Pancreas (tissue), 10 donors: ENCODE measurements around the gene LASP1NB.

Experiments used
- ATAC-seq, 4 donors: fragments of 200-7000 bp; cut with Tn5 transposase; one replicate each; pipeline versions ENCODE4 v1.8.0 to v1.9.1; 2020; ENCODE audit warnings: mild to moderate bottlenecking in 4 of 4, moderate library complexity in 4 of 4
- DNase-seq, 6 donors: peaks; one replicate each; pipeline ENCODE4 v3.0.0-alpha.2; 2020
- FAIRE-seq: peaks from 2 replicates; lab custom pipeline; 2012; peaks lifted over from hg19 to GRCh38; lab: Jason Lieb, UNC
- H3K27ac ChIP-seq, 4 donors: fragments of 200-600 bp; sonication (generic); 1 replicate in 3 of 4; 2 replicates in 1 of 4; pipeline versions ENCODE4 v1.5.0 to v1.8.0; 2020
- H3K27me3 ChIP-seq, 4 donors: fragments of 200-600 bp; one replicate each; pipeline ENCODE4 v1.8.0; 2021
- H3K36me3 ChIP-seq, 3 donors: fragments of 200-600 bp; sonication (generic) in 1 of 3; one replicate each; pipeline versions ENCODE4 v1.5.0 to v1.8.0; 2020 to 2021
- H3K4me1 ChIP-seq, 3 donors: fragments of 200-600 bp; one replicate each; pipeline ENCODE4 v1.8.0; 2021
- H3K4me3 ChIP-seq, 4 donors: fragments of 200-600 bp; sonication (generic) in 2 of 4; one replicate each; pipeline versions ENCODE4 v1.5.0 to v1.8.0; 2020 to 2021
- H3K9me3 ChIP-seq, 4 donors: fragments of 200-600 bp; one replicate each; pipeline ENCODE4 v1.8.0; 2021
- WGBS, 2 donors: extraction: QIAGEN DNeasy Blood & Tissue Kit; methylation state at CpG; one replicate each; pipeline ENCODE4 v1.1.7; 2013; 5-methylcytosine and 5-hydroxymethylcytosine counted together
- intact Hi-C, 3 donors: fragments of 100-400 bp; cut with DNase I; formaldehyde crosslinking; loops; one replicate each; pipeline versions ENCODE4 v1.11.1 to v1.14.2; 2022
- TF ChIP-seq, protein P1 (sequence below), 4 donors: fragments of 200-600 bp; sonication (generic) in 3 of 4; IDR thresholded peaks; one replicate each; pipeline versions ENCODE4 v1.5.0 to v1.8.0; 2021; ENCODE audit warnings: antibody characterized with exemption in 4 of 4
- donor health status: healthy with polysubstance abuse.
- donor health status: DM: no; HTN: no; CAD: no; lungs with moderate emphysema.
- donor health status: DM: no; HTN: no; CAD: no.
- donor health status: control.
- donor health status: control.
- donor health status: Bipolar disorder and iron deficiency.
- donor health status: DM: yes; HTN: yes; CAD: no.
- donor health status: DM: no; HTN: no; CAD: no.
- donor health status: DM: no; HTN: no; CAD: no.
- donor health status: DM: yes; HTN: yes; CAD: no.

Gene LASP1NB

DNA sequence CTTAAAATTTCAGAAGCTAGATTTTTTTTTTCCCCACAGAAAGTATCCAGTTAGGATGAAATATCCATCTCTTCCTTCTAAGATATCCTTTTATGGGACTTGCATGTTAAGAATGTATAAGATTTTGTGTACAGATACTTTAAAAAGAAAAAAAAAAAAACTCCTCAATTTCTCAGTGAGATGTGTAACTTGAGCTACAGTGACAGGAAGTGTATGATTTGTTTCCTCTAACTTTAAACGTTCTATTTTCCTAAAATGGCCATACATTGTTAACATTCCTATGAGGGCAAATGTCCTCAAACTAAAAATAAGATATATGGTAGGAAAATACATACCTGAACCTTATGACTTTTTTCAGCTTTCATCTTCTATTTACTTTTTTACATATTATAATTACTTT, 32.9 kb downstream of the LASP1NB start:
- TF ChIP-seq, protein P1, sequence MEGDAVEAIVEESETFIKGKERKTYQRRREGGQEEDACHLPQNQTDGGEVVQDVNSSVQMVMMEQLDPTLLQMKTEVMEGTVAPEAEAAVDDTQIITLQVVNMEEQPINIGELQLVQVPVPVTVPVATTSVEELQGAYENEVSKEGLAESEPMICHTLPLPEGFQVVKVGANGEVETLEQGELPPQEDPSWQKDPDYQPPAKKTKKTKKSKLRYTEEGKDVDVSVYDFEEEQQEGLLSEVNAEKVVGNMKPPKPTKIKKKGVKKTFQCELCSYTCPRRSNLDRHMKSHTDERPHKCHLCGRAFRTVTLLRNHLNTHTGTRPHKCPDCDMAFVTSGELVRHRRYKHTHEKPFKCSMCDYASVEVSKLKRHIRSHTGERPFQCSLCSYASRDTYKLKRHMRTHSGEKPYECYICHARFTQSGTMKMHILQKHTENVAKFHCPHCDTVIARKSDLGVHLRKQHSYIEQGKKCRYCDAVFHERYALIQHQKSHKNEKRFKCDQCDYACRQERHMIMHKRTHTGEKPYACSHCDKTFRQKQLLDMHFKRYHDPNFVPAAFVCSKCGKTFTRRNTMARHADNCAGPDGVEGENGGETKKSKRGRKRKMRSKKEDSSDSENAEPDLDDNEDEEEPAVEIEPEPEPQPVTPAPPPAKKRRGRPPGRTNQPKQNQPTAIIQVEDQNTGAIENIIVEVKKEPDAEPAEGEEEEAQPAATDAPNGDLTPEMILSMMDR (IDR thresholded peaks at IDR 0.05): no peak
- Histone ChIP-seq H3K4me3 (no peak overlapping the region), H3K4me1 (no peaks in the 10 kb centered on the region), H3K36me3 (no peaks in the 10 kb centered on the region), H3K9me3 (no peaks in the 10 kb centered on the region), H3K27me3 (no peaks in the 10 kb centered on the region), H3K27ac (no peak overlapping the region)
- WGBS, 2 donors: 2 to 15% methylated on average over 1 of the region's 1 CpG
- FAIRE-seq (no peak), DNase-seq (no peak), ATAC-seq (no peak)
- intact Hi-C loops: no loop called here

DNA sequence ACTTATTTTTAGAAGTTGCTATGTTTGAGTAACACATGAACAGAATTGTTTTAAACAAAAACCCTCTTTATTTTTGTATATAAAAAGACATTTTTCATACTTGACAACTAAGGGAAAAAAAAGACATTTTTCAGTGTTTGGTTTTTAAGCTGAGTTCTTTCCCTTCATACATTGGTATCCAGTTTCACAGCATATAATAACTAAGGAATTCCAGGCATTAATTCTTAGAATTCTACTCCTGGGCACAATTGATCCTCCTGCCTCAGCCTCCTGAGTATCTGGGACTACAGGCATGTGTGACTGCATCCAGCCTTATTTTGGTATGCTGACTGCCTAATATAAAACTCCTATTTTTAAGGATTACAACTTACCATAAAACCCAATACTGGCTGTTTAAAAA, 33.3 kb downstream of the LASP1NB start:
- Histone ChIP-seq H3K27ac (no peak overlapping the region), H3K4me3 (no peak overlapping the region), H3K36me3 (no peaks in the 10 kb centered on the region), H3K4me1 (no peaks in the 10 kb centered on the region), H3K9me3 (no peaks in the 10 kb centered on the region), H3K27me3 (no peaks in the 10 kb centered on the region)
- DNase-seq (no peak), ATAC-seq (no peak), FAIRE-seq (peak; percentile 60)
- intact Hi-C loops: no loop called here
- TF ChIP-seq, protein P1 (IDR thresholded peaks at IDR 0.05): no peak

DNA sequence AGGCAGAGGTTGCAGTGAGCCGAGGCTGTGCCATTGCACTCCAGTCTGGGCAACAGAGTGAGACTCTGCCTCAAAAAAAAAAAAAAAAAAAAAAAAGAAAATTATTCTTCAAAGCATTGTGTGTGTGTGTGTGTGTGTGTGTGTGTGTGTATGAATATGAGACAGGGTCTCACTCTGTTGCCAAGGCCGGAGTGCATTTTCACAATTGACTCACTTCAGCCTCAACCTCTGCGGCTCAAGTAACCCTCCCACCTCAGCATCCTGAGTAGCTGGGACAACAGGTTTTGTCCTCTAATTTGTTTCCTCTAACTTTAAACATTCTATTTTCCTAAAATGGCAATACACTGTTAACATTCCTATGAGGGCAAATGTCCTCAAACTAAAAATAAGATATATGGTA, 34.1 kb downstream of the LASP1NB start:
- no peak overlapping the region for H3K4me3 ChIP-seq
- FAIRE-seq (no peak), DNase-seq (no peak), ATAC-seq (no peak)
- intact Hi-C loops: no loop called here
- H3K36me3 ChIP-seq: no peaks in the 10 kb centered on the region
- 73% methylated on average over 3 of the region's 3 CpGs for WGBS, 2 donors
- no peaks in the 10 kb centered on the region for H3K27me3 ChIP-seq
- no peaks in the 10 kb centered on the region for H3K4me1 ChIP-seq
- no peak overlapping the region for H3K27ac ChIP-seq
- no peaks in the 10 kb centered on the region for H3K9me3 ChIP-seq
- TF ChIP-seq, protein P1 (IDR thresholded peaks at IDR 0.05): no peak

DNA sequence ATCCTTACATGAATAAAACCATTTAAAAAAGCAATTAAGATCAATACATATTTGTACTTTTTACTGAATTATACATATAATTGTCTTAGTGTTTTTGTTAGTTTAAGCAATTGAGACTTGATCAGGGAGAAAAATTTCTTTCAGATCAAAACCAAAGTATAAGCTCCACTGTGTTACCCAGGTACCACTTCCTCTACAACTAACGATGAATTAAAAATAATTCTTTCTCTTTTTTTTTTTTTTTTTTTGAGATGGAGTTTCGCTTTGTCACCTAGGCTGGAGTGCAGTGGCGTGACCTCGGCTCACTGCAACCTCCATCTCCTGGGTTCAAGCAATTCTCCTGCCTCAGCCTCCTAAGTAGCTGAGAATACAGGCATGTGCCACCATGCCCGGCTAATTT, 35.0 kb downstream of the LASP1NB start:
- Histone ChIP-seq H3K27ac (no peak overlapping the region), H3K27me3 (no peaks in the 10 kb centered on the region), H3K9me3 (no peaks in the 10 kb centered on the region), H3K4me1 (no peaks in the 10 kb centered on the region), H3K36me3 (no peaks in the 10 kb centered on the region), H3K4me3 (no peak overlapping the region)
- DNase-seq (no peak), FAIRE-seq (no peak), ATAC-seq (no peak)
- WGBS, 2 donors: 83 to 95% methylated on average over 5 of the region's 5 CpGs
- TF ChIP-seq, protein P1 (IDR thresholded peaks at IDR 0.05): no peak
- intact Hi-C loops: no loop called here

DNA sequence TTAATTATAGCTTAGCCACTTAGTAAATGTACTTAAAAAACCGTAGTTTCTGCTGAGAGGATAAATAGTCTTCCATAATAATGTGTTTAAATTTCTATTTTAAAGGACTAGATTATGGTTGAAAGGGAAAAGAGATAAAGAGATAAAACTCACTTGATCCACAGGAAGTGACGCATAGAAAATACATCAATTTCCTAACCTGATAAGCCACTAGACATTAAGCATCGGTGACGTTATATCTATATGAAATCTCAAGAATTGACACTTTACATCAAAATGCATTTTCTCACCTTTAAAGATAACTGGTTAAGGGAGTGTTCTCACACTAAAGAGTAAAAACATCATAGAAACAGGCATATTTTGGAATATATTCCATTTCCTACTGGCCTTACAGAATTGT, 36.0 kb downstream of the LASP1NB start:
- WGBS, 2 donors: 51 to 55% methylated on average over 4 of the region's 4 CpGs
- H3K36me3 ChIP-seq: no peaks in the 10 kb centered on the region
- H3K4me3 ChIP-seq: no peak overlapping the region
- H3K9me3 ChIP-seq: no peaks in the 10 kb centered on the region
- no peak for FAIRE-seq
- no peaks in the 10 kb centered on the region for H3K27me3 ChIP-seq
- intact Hi-C loops: no loop called here
- TF ChIP-seq, protein P1 (IDR thresholded peaks at IDR 0.05): no peak
- no peak overlapping the region for H3K27ac ChIP-seq
- no peaks in the 10 kb centered on the region for H3K4me1 ChIP-seq
- ATAC-seq: no peak
- DNase-seq: no peak
